ENCODE results near the gene OGDH.
A peak's percentile ranks its signal among the peaks of the same experiment; 100 is the strongest.
"Not testable (repeated sequence)": the region's sequence is repeated elsewhere in the genome, so short reads cannot be mapped to it uniquely, and the experiment has no call there.

Gene OGDH

GRCh38 chr7:44587843-44588711, 18.4 kb upstream of the OGDH start:
- ChIA-PET POLR2A (no interaction called here), CTCF (interaction anchor here (0.9 to 5.0 kb wide), 14 partner anchors 11 to 548 kb away, joined by 3 to 41 read pairs (median 4); partner anchors contain the start of genes H2AZ2 and OGDH)
- peak; percentile 47 for TF ChIP-seq CTCF (IDR thresholded peaks at IDR 0.05; ENCODE audit: control extremely low read depth, extremely low read depth, low read depth, missing control alignments)
- DNase-seq (ENCODE audit: extremely low spot score) = no peak

GRCh38 chr7:44590910-44591309, 15.5 kb upstream of the OGDH start:
- no peak for TF ChIP-seq CTCF (IDR thresholded peaks at IDR 0.05; ENCODE audit: control extremely low read depth, extremely low read depth, low read depth, missing control alignments)
- ChIA-PET POLR2A (no interaction called here), CTCF (interaction anchor here (1.2 to 2.0 kb wide), 6 partner anchors 9 to 258 kb away, joined by 3 to 8 read pairs (median 4); no protein-coding TSS in a partner anchor)
- no peak for DNase-seq (ENCODE audit: extremely low spot score)

- no peak for TF ChIP-seq CTCF (IDR thresholded peaks at IDR 0.05; ENCODE audit: control extremely low read depth, extremely low read depth, low read depth, missing control alignments)
- POLR2A ChIA-PET = no interaction called here
- DNase-seq (ENCODE audit: extremely low spot score) = no peak
- CTCF ChIA-PET = interaction anchor here (1.8 kb wide), 1 partner anchor 251 kb away, joined by 4 read pairs; no protein-coding TSS in a partner anchor
Observed at GRCh38 chr7:44595934-44596635, 10.3 kb upstream of the OGDH start.

GRCh38 chr7:44597181-44597580, 9.2 kb upstream of the OGDH start:
- CTCF ChIA-PET = interaction anchor here (1.8 kb wide), 1 partner anchor 249 kb away, joined by 4 read pairs; no protein-coding TSS in a partner anchor
- not testable (repeated sequence) for DNase-seq (ENCODE audit: extremely low spot score)
- POLR2A ChIA-PET = interaction anchor here (1.1 kb wide), 1 partner anchor 152 kb away, joined by 3 read pairs; no protein-coding TSS in a partner anchor

- no peak for TF ChIP-seq CTCF (IDR thresholded peaks at IDR 0.05; ENCODE audit: control extremely low read depth, extremely low read depth, low read depth, missing control alignments)
- CTCF ChIA-PET = interaction anchor here (0.9 to 2.3 kb wide), 5 partner anchors 8 to 536 kb away, joined by 3 to 8 read pairs (median 3); no protein-coding TSS in a partner anchor
- POLR2A ChIA-PET = no interaction called here
- no peak for DNase-seq (ENCODE audit: extremely low spot score)
Observed at GRCh38 chr7:44599222-44599621, 7.2 kb upstream of the OGDH start.

GRCh38 chr7:44602576-44602910, 3.9 kb upstream of the OGDH start:
- DNase-seq (ENCODE audit: extremely low spot score) = no peak
- ChIA-PET POLR2A (no interaction called here), CTCF (interaction anchor here (1.1 to 1.8 kb wide), 3 partner anchors 14 to 20 kb away, joined by 3 to 4 read pairs (median 3); no protein-coding TSS in a partner anchor)

More at GRCh38 chr7:44602576-44602910, 3.9 kb upstream of the OGDH start:
- no peak for TF ChIP-seq CTCF (IDR thresholded peaks at IDR 0.05; ENCODE audit: control extremely low read depth, extremely low read depth, low read depth, missing control alignments)
